OCI-LY3 (cell line): ENCODE data around the gene DENND1A.

ENCODE experiments used
- EZH2phosphoT487 ChIP-seq: fragments of 200-600 bp; shearing (Covaris generic); IDR thresholded peaks from 2 replicates; pipeline ENCODE4 v1.6.1; 2018; ENCODE audit warnings: antibody characterized with exemption, mixed run types, low read depth
- TF ChIP-seq, protein P1 (sequence below): fragments of 200-600, 300-600 bp; sonication (generic); IDR thresholded peaks from 2 replicates; pipeline ENCODE4 v1.5.1; 2014; ENCODE audit warnings: antibody characterized with exemption, low read length, low read depth

DNA sequence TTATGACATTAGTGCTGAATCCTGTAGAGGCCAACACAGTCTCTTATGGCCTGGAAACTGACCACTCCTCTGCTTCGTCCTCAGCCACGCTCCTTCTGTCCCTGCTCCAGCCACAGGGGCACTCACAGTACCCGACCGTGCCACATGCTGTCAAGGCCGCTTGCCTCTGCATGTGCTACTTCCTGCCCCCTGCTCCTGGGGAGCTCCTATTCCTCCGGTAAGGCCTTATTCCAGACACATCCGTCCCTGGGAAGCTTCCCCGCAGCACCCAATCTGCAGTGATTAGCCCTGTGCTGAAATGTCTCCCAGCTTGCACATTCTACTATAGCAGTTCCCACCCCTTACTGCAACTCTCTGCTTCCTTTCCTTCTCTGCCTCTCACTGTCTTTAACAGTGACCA lies 386.4 kb downstream of the DENND1A start:
- TF ChIP-seq, protein P1, sequence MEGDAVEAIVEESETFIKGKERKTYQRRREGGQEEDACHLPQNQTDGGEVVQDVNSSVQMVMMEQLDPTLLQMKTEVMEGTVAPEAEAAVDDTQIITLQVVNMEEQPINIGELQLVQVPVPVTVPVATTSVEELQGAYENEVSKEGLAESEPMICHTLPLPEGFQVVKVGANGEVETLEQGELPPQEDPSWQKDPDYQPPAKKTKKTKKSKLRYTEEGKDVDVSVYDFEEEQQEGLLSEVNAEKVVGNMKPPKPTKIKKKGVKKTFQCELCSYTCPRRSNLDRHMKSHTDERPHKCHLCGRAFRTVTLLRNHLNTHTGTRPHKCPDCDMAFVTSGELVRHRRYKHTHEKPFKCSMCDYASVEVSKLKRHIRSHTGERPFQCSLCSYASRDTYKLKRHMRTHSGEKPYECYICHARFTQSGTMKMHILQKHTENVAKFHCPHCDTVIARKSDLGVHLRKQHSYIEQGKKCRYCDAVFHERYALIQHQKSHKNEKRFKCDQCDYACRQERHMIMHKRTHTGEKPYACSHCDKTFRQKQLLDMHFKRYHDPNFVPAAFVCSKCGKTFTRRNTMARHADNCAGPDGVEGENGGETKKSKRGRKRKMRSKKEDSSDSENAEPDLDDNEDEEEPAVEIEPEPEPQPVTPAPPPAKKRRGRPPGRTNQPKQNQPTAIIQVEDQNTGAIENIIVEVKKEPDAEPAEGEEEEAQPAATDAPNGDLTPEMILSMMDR = no peak
- no peak for TF ChIP-seq EZH2phosphoT487
